Omental fat pad (tissue), 4 donors: ENCODE measurements around the gene CCDC85C. TPM values are rescaled to one million over a fixed set of nuclear protein-coding genes. Genes with fewer than 3 reads are reported as not detected.

Experiments
- ATAC-seq: fragments of 150-250 bp; one replicate; pipeline ENCODE4 v1.9.1; 2016; ENCODE audit warnings: mild to moderate bottlenecking, moderate library complexity; ENCODE audit not compliant: low FRiP score
- DNase-seq: peaks from one replicate; pipeline ENCODE4 v3.0.0-alpha.2; 2019; ENCODE audit warnings: low spot score
- CTCF ChIP-seq, 3 donors: fragments of 450-650 bp; IDR thresholded peaks; one replicate each; pipeline ENCODE4 v1.5.1; 2016 to 2017; ENCODE audit warnings: antibody characterized with exemption in 3 of 3, mild to moderate bottlenecking in 3 of 3, moderate library complexity in 2 of 3
- total RNA-seq, 4 donors: library from RNA; depleted of rRNA; stranded (reverse); fragments of >200 nt; gene quantifications; one replicate each; pipeline ENCODE4 v1.1.0, GENCODE V29; 2016

CCDC85C gene
- total RNA-seq, 4 donors from 2014 or later, result 3.3 to 17.7 (median 8.3) TPM

GRCh38 chr14:99559286-99559990 lies 44.6 kb downstream of the CCDC85C start:
- DNase-seq (no peak), ATAC-seq (no peak)
- no peak for TF ChIP-seq CTCF (IDR thresholded peaks at IDR 0.05)

DNA sequence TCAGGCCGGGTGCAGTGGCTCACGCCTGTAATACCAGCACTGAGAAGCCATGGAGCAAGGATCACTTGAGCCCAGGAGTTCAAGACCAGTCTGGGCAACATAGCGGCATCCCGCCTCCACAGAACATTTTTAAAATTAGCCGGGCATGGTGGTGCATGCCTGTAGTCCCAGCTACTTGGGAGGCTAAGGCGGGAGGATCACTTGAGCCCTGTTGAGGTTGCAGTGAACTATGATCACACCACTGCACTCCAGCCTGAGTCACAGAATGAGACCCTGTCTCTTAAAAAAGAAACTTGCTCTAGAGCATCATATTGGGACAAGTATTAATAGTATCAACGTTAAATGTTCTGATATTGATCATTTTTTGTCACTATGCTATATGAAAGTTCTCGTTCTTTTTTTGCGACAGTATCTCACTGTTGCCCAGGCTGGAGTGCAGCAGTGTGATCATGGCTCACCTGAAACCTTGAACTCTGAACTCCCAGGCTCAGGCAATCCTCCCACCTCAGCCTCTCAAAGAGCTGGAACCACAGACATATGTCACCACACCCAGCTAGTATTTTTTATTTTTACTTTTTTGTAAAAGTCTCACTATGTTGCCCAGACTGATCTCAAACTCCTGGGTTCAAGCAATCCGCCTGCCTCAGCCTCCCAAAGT lies 47.7 kb downstream of the CCDC85C start:
- no peak for TF ChIP-seq CTCF (IDR thresholded peaks at IDR 0.05)
- ATAC-seq (no peak), DNase-seq (no peak)

- no peak for DNase-seq
- ATAC-seq, result peak; percentile 17
- no peak for TF ChIP-seq CTCF (IDR thresholded peaks at IDR 0.05)
Measured at GRCh38 chr14:99554757-99555531, 49.1 kb downstream of the CCDC85C start.

DNA sequence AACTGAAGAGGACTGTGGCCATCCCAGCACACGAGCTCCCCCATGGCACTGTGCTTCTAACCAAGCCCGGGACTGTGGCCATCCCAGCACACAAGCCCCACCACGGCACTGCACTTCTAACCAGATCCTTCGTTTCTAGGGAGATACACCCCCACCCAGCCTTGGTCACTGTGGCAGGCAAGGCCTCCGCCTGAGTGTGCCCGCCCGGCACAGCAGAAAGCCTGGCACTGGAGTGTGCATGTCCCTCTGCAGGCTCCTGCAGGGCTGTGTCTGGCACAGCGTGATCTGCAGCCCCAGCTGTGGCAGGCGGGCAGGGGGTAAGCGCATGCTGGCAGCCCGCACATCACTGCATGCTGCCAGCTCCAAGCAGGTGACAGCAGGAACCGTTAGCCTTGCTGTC lies 49.8 kb downstream of the CCDC85C start:
- no peak for DNase-seq
- no peak for TF ChIP-seq CTCF (IDR thresholded peaks at IDR 0.05)
- ATAC-seq, result no peak

DNA sequence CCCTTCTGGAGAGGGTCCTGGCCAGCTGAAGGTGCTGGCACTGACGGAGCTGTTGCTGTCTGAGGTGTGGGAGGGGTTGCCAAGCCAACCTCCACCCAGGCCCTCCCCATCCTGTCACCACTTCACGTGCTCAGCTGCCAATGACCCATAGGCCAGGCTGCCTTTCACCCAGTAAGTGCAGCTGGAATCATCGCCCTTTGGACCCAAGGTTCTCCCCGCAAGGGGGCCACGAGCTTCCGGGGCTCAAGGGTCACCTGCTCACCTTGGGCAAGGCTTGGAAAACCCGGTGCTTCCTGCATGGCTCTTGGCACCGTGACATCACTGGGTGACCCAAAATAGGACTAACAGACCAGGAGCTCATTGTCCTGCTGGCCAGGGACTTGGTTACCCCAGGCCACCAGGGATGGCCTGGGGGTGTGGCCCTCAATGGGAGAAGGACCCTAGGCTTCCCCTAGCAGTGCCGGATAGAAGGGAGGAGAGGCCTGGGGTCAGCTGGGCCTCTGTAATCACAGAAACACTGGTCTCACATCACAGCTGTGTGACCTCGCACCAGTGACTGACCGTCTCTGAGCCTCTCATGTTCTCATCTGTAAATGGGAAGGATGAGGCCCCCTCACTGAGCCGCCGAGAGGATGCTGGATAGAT lies 51.3 kb downstream of the CCDC85C start:
- DNase-seq (no peak), ATAC-seq (no peak)
- no peak for TF ChIP-seq CTCF (IDR thresholded peaks at IDR 0.05)

- DNase-seq (no peak), ATAC-seq (no peak)
Measured at GRCh38 chr14:99552021-99552553, 51.9 kb downstream of the CCDC85C start.

More at GRCh38 chr14:99552021-99552553, 51.9 kb downstream of the CCDC85C start:
- TF ChIP-seq CTCF (IDR thresholded peaks at IDR 0.05), result no peak
